Measurements from ENCODE around the gene SLC35F3.
"Not testable (repeated sequence)": the region's sequence is repeated elsewhere in the genome, so short reads cannot be mapped to it uniquely, and the experiment has no call there.

Gene SLC35F3

DNA sequence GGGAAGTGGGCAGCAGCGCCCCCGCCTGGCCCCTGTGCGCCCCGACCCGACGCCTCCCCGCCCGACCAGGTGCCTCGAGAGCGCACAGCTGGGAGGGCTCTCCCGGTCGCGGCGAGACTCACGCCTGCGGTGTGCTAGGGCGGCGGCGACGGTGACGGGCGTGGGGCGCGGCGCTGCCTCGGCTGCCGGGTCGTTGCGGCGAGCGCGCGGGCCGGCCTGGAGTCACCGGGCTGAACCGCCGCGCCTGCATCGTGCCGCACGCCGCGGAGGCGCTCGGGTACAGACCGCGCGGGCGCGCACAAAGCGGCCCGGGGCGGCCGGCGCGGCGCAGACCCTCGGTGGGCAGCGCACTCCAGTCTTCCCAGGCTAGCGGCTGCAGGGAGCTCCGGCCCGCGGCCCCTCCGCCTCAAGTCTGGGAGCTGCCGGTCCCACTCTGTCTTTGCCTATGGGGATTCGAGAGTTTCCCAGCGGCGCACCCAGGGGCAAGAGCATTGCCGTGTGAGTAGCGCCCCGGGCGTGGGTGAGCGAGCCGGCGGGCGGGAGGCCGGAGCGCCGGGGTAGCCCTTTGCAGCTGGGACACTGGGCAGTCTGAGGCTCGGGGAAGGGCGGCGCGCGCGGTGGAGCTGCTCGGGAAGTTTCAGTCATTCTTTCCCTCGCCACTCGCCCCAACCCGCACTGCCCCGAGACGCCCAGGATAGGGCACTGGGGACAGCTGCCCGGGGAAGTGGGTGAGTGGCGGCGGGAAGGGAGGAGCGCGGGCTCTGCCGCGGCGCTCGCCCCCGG lies at the start of gene SLC35F3:
Gene SLC35F3 (plus strand): TSS at position 44 of the 783 bp plus-strand sequence.
- Mint-ChIP-seq H3K27me3 (peaks cover 29% of the 10 kb centered on the region), H3K27ac (no peak within 1 kb of the TSS), H3K4me3 (no peak within 1 kb of the TSS), H3K9me3 (ENCODE audit: low read depth) (no peaks in the 10 kb centered on the region), H3K4me1 (ENCODE audit: low read depth) (peaks cover 7% of the 10 kb centered on the region), H3K36me3 (no peaks in the 10 kb centered on the region)

DNA sequence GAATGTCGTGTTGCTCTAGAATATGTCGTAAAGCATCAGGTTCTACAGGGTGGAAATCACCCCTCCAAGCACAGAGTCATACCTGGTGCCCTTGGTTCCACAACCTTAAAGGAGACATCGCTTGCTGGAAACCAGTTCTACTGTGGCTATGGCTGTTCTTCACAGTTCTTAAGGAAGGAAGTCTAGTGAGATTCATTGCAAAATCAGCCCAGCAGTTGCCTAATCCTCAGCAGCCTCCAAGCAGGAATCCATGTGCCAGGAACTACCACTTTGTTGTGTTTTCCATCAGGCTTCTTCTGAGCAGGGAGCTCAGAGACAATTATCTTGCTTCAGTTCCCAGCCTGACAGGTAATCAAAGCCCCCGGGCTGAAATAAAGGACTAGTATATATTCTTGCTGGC lies 45.0 kb upstream of the SLC35F3 start:
- no peaks in the 10 kb centered on the region for H3K36me3 Mint-ChIP-seq
- H3K4me1 Mint-ChIP-seq (ENCODE audit: low read depth), result no peaks in the 10 kb centered on the region
- H3K9me3 Mint-ChIP-seq (ENCODE audit: low read depth), result peaks cover 5% of the 10 kb centered on the region
- H3K27me3 Mint-ChIP-seq, result peaks cover 7% of the 10 kb centered on the region
- no peak overlapping the region for H3K27ac Mint-ChIP-seq
- no peak overlapping the region for H3K4me3 Mint-ChIP-seq

GRCh38 chr1:233863901-233864545 lies 40.5 kb upstream of the SLC35F3 start:
- Mint-ChIP-seq H3K27ac (no peak overlapping the region), H3K4me3 (no peak overlapping the region), H3K36me3 (no peaks in the 10 kb centered on the region), H3K4me1 (ENCODE audit: low read depth) (no peaks in the 10 kb centered on the region), H3K27me3 (peaks cover 7% of the 10 kb centered on the region), H3K9me3 (ENCODE audit: low read depth) (peaks cover 15% of the 10 kb centered on the region)

DNA sequence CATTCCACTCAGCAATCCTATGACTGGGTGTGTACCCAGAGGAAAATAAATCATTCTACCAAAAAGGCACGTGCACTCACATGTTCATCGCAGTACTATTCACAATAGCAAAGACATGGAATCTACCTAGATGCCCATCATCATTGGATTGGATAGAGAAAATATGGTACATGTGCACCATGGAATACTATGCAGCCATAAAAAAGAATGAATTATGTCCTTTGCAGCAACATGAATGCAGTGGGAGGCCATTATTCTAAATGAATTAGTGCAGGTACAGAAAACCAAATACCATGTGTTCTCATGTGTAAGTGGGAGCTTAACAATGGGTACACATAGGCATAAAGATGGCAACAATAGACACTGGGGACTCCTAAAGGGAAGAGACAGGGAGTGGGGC lies 39.9 kb upstream of the SLC35F3 start:
- Mint-ChIP-seq H3K4me3 (no peak overlapping the region), H3K4me1 (ENCODE audit: low read depth) (no peaks in the 10 kb centered on the region), H3K36me3 (no peaks in the 10 kb centered on the region), H3K27ac (no peak overlapping the region), H3K27me3 (peaks cover 5% of the 10 kb centered on the region), H3K9me3 (ENCODE audit: low read depth) (peaks cover 17% of the 10 kb centered on the region)

DNA sequence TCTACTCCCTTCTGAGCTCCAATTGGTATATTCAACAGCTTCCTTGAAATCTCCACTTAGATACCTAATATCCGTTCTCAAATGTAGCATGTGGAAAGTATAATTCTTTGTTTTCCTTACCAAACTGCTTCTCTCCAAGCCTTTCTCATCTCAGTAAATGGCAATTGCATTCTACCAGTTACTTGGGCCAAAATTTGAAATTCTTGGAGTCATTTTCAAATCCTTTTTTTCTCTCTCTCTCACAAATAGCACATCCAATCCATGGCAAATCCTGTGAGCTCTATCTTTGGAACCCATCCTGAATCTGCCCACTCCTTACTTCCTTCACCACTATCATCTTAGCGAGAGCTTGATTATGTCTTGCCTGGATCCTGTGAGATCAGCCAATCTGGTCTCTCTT lies 39.3 kb upstream of the SLC35F3 start:
- Mint-ChIP-seq H3K9me3 (ENCODE audit: low read depth) (peaks cover 17% of the 10 kb centered on the region), H3K36me3 (no peaks in the 10 kb centered on the region), H3K27me3 (peaks cover 5% of the 10 kb centered on the region), H3K4me1 (ENCODE audit: low read depth) (no peaks in the 10 kb centered on the region), H3K4me3 (no peak overlapping the region), H3K27ac (no peak overlapping the region)

- Mint-ChIP-seq H3K4me3 (no peak overlapping the region), H3K4me1 (ENCODE audit: low read depth) (no peaks in the 10 kb centered on the region), H3K9me3 (ENCODE audit: low read depth) (peaks cover 17% of the 10 kb centered on the region), H3K27me3 (peaks cover 5% of the 10 kb centered on the region), H3K36me3 (no peaks in the 10 kb centered on the region), H3K27ac (no peak overlapping the region)
Observed at GRCh38 chr1:233865902-233866301, 38.6 kb upstream of the SLC35F3 start.

DNA sequence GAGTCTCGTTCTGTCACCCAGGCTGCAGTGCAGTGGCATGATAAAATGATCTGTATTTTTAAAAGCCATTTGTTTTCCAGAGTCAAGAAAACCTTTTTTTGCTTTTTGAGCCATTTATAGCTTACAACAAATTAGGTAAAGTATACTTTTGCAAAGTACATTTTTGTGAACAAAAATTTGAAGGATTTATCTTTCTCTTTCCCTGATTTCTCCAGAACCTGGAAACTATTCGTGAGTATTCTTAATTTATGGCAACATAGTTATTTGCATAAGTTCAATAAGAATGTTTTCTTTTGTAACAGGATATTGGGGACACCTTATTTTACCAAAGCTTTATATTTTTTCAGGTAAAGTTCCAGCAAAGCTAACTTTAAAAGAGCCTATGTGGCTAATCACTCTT lies 37.4 kb upstream of the SLC35F3 start:
- no peaks in the 10 kb centered on the region for H3K4me1 Mint-ChIP-seq (ENCODE audit: low read depth)
- H3K36me3 Mint-ChIP-seq, result no peaks in the 10 kb centered on the region
- no peak overlapping the region for H3K4me3 Mint-ChIP-seq
- peaks cover 5% of the 10 kb centered on the region for H3K27me3 Mint-ChIP-seq
- peaks cover 17% of the 10 kb centered on the region for H3K9me3 Mint-ChIP-seq (ENCODE audit: low read depth)
- no peak overlapping the region for H3K27ac Mint-ChIP-seq

DNA sequence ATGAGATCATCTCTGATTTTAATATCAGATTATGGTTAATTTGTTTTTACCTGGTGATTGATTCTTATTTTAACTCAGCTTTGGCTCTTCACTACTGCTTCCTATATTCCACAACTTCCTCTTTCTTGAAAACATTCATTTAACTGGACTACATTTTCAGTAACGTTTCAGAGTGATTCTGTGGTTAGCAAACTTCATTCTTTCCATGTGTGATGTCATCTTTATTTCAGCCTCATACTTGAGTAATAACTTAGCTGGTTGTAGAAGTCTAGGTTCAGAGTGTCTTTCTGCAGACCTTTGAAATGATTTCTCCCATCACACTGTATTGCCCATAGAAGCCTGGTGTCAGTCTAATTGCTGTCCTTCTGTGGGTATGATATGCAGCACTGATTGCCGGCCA lies 36.0 kb upstream of the SLC35F3 start:
- no peaks in the 10 kb centered on the region for H3K36me3 Mint-ChIP-seq
- H3K9me3 Mint-ChIP-seq (ENCODE audit: low read depth), result peaks cover 17% of the 10 kb centered on the region
- H3K4me3 Mint-ChIP-seq, result no peak overlapping the region
- no peaks in the 10 kb centered on the region for H3K4me1 Mint-ChIP-seq (ENCODE audit: low read depth)
- H3K27ac Mint-ChIP-seq, result no peak overlapping the region
- peaks cover 5% of the 10 kb centered on the region for H3K27me3 Mint-ChIP-seq

DNA sequence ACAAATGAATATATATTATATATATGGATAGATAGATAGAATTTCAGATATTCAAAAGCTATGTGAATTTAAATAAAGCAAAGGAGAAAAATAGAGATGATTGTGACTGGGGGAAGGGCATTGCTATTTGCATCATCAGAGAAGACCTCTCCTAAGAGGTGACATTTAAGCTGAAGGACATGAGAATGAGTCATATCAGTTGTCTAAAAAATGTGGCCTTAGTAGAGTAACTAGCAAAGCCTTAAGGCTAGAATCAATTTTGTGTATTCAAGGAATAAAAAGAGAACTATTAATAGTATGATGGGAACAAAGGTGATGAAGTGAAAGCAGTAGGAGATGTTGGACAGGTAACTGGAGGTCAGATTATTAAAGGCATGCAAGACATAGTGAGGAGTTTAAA lies 34.8 kb upstream of the SLC35F3 start:
- H3K36me3 Mint-ChIP-seq, result no peaks in the 10 kb centered on the region
- peaks cover 13% of the 10 kb centered on the region for H3K9me3 Mint-ChIP-seq (ENCODE audit: low read depth)
- no peak overlapping the region for H3K4me3 Mint-ChIP-seq
- H3K27ac Mint-ChIP-seq, result no peak overlapping the region
- peaks cover 5% of the 10 kb centered on the region for H3K27me3 Mint-ChIP-seq
- no peaks in the 10 kb centered on the region for H3K4me1 Mint-ChIP-seq (ENCODE audit: low read depth)

DNA sequence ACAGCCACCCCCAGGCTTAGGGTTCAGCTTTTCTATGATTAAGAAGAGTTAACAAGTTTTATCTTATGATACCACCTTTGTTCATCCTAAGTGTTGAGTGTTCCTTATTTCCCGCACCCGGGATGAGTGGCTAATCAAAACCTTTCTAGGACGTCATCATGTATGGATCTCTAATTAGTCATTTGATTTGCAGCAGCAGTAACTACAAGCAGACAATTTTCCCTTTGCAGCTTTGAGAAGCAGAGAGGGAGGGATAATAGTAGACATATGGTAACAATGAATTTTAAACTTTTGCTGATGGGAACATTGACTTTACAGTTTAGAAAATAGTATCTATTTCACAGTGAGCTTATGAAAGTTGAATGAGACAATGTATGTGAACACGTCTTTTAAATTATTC lies 30.8 kb upstream of the SLC35F3 start:
- Mint-ChIP-seq H3K27me3 (peaks cover 2% of the 10 kb centered on the region), H3K4me1 (ENCODE audit: low read depth) (no peaks in the 10 kb centered on the region), H3K27ac (no peak overlapping the region), H3K4me3 (no peak overlapping the region), H3K36me3 (no peaks in the 10 kb centered on the region), H3K9me3 (ENCODE audit: low read depth) (peaks cover 8% of the 10 kb centered on the region)

GRCh38 chr1:233879841-233880240 lies 24.6 kb upstream of the SLC35F3 start:
- Mint-ChIP-seq H3K4me3 (no peak overlapping the region), H3K27me3 (peaks cover 9% of the 10 kb centered on the region), H3K36me3 (no peaks in the 10 kb centered on the region), H3K4me1 (ENCODE audit: low read depth) (no peaks in the 10 kb centered on the region), H3K27ac (no peak overlapping the region), H3K9me3 (ENCODE audit: low read depth) (peaks cover 13% of the 10 kb centered on the region)

- no peaks in the 10 kb centered on the region for H3K36me3 Mint-ChIP-seq
- no peak overlapping the region for H3K4me3 Mint-ChIP-seq
- peaks cover 12% of the 10 kb centered on the region for H3K9me3 Mint-ChIP-seq (ENCODE audit: low read depth)
- no peaks in the 10 kb centered on the region for H3K4me1 Mint-ChIP-seq (ENCODE audit: low read depth)
- H3K27ac Mint-ChIP-seq, result no peak overlapping the region
- H3K27me3 Mint-ChIP-seq, result peaks cover 14% of the 10 kb centered on the region
Observed at GRCh38 chr1:233883671-233884070, 20.8 kb upstream of the SLC35F3 start.

DNA sequence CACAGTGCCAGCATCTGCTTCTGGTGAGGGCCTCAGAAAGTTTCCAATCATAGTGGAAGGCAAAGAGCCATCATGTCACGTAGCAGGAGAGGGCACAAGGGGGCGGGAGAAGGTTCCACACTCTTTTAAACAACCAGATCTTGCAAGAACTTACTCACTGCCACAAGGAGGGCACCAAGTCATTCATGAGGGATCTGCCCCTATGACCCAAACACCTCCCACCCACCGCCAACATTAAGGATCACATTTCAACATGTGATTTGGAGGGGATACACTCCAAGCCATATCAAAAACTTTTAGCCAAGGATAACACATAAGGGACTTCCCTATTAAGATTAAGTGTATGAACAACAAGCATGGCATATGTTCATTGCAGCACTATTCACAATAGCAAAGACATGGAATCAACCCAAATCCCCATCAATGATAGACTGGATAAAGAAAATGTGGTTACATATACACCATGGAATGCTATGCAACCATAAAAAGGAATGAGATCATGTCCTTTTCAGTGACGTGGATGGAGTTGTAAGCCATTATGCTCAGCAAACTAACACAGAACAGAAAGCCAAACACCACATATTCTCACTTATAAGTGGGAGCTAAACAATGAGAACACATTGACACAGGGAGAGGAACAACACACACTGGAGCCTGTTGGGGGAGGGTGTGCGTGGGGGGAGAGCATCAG lies 19.9 kb upstream of the SLC35F3 start:
- Mint-ChIP-seq H3K27ac (no peak overlapping the region), H3K27me3 (peaks cover 12% of the 10 kb centered on the region), H3K9me3 (ENCODE audit: low read depth) (peaks cover 13% of the 10 kb centered on the region), H3K4me1 (ENCODE audit: low read depth) (no peaks in the 10 kb centered on the region), H3K4me3 (no peak overlapping the region), H3K36me3 (no peaks in the 10 kb centered on the region)

DNA sequence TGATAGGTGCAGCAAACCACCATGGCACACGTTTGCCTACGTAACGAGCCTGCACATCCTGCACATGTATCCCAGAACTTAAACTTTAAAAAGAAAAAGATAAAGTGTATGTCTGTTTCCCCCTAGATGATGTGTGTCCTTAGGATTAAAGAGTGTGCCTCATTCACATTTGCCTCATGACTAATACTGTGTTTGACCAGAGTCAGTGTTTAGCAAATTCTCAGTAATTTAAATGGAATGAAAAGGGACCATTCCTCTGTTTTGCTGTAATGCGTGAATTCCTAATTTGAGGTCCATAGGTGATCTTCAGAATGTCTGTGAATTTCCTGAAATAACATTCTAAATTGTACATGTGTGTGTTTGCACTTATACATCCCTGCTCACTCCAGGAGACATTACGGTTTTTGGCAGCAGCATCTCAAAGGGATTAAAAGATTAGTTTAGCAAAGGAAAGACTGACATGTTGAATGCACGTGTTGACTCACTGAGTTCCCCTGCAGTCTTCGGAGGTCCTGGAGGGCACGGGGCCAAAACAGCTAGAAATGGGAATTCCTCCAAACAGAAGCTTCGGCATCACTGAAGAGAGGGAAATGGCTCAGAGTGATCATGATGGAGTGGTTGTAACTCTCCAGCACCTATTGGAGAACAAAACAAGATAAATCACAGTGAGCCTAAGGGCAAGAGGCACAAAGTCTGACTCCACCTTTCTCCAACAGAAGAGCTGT lies 19.1 kb upstream of the SLC35F3 start:
- H3K27me3 Mint-ChIP-seq, result peaks cover 14% of the 10 kb centered on the region
- H3K4me1 Mint-ChIP-seq (ENCODE audit: low read depth), result no peaks in the 10 kb centered on the region
- H3K4me3 Mint-ChIP-seq, result no peak overlapping the region
- peaks cover 16% of the 10 kb centered on the region for H3K9me3 Mint-ChIP-seq (ENCODE audit: low read depth)
- H3K27ac Mint-ChIP-seq, result no peak overlapping the region
- H3K36me3 Mint-ChIP-seq, result no peaks in the 10 kb centered on the region

DNA sequence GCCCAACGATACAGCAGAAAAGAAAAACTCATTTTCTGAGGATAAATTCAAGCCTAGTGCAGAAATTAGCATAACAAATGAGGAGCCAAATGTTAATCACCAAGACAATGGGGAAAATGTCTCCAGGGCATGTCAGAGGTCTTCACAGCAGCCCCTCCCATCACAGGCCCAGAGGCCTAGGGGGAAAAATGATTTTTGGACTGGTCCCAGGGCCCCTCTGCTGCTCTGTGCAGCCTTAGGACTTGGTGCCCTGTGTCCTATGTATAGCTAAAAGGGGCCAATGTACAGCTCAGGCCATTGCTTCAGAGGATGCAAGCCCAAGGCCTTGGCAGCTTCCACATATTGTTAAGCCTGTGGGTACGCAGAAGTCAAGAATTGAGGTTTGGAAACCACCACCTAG lies 13.3 kb upstream of the SLC35F3 start:
- not testable (repeated sequence) for H3K36me3 Mint-ChIP-seq; H3K27ac Mint-ChIP-seq; H3K4me3 Mint-ChIP-seq; H3K4me1 Mint-ChIP-seq (ENCODE audit: low read depth)
- Mint-ChIP-seq H3K9me3 (ENCODE audit: low read depth) (peaks cover 25% of the 10 kb centered on the region), H3K27me3 (peaks cover 11% of the 10 kb centered on the region)

Data from activated naive CD8-positive, alpha-beta T cell (primary cell).